Lung (tissue), 12 donors: ENCODE measurements around the gene SLC35A5. TPM values are rescaled to one million over a fixed set of nuclear protein-coding genes. Genes with fewer than 3 reads are reported as not detected.

Source experiments
- ATAC-seq: fragments of 200-7000 bp; cut with Tn5 transposase; one replicate; pipeline ENCODE4 v1.9.1; 2020; ENCODE audit warnings: moderate number of reproducible peaks; ENCODE audit not compliant: insufficient read depth, low FRiP score
- DNase-seq, 3 donors: peaks; one replicate each; pipeline ENCODE4 v3.0.0-alpha.2; 2013 to 2017
- H3K27ac ChIP-seq, 2 donors: one replicate each; pipeline ENCODE4 v1.5.1; 2013; ENCODE audit warnings: mild to moderate bottlenecking in 2 of 2, moderate library complexity in 2 of 2, control low read depth in 1 of 2, inconsistent platforms in 1 of 2, low read depth in 1 of 2, low read length in 1 of 2
- H3K27me3 ChIP-seq, 3 donors: one replicate each; pipeline ENCODE4 v1.5.1; 2013; ENCODE audit warnings: low read length in 2 of 3; ENCODE audit not compliant: control insufficient read depth in 3 of 3, insufficient read depth in 3 of 3
- H3K36me3 ChIP-seq, 4 donors: one replicate each; pipeline ENCODE4 v1.5.1; 2013; ENCODE audit warnings: low read length in 4 of 4, mild to moderate bottlenecking in 1 of 4, moderate library complexity in 1 of 4; ENCODE audit not compliant: control insufficient read depth in 4 of 4, insufficient read depth in 4 of 4
- H3K4me1 ChIP-seq, 5 donors: one replicate each; pipeline ENCODE4 v1.5.1; 2013; ENCODE audit warnings: low read length in 5 of 5, mild to moderate bottlenecking in 2 of 5, moderate library complexity in 1 of 5; ENCODE audit not compliant: control insufficient read depth in 5 of 5, insufficient read depth in 5 of 5
- H3K4me3 ChIP-seq: one replicate; pipeline ENCODE4 v1.5.1; 2013; ENCODE audit warnings: mild to moderate bottlenecking, control low read depth, moderate library complexity
- H3K9ac ChIP-seq, 2 donors: one replicate each; pipeline ENCODE4 v1.5.1; 2013; ENCODE audit warnings: low read length in 2 of 2, control low read depth in 1 of 2; ENCODE audit not compliant: insufficient read depth in 1 of 2
- H3K9me3 ChIP-seq, 4 donors: one replicate each; pipeline ENCODE4 v1.5.1; 2013; ENCODE audit warnings: low read length in 3 of 4, mild to moderate bottlenecking in 1 of 4, moderate library complexity in 1 of 4; ENCODE audit not compliant: control insufficient read depth in 4 of 4, insufficient read depth in 3 of 4
- CTCF ChIP-seq: IDR thresholded peaks from 2 replicates; pipeline ENCODE4 v1.5.1; 2012; ENCODE audit warnings: mild to moderate bottlenecking; ENCODE audit errors: control extremely low read depth, extremely low read depth
- WGBS, 2 donors: extraction: QIAGEN DNeasy Blood & Tissue Kit; methylation state at CpG; one replicate each; pipeline ENCODE4 v1.1.7; 2013; 5-methylcytosine and 5-hydroxymethylcytosine counted together
- polyA plus RNA-seq, 2 donors: library from polyadenylated mRNA; stranded (reverse); fragments of 200-250 nt; gene quantifications; one replicate each; pipeline ENCODE4 v1.2.1, GENCODE V29; 2013
- total RNA-seq, 2 donors: library from RNA; depleted of rRNA in 1 of 2; stranded (reverse); fragments of >200 nt in 1 of 2; gene quantifications; one replicate each; pipeline ENCODE4 v1.2.1, GENCODE V29; 2014 to 2021
- donor health status: control.
- donor health status: control.
- donor health status: Bipolar disorder and iron deficiency.
- donor health status: healthy.
- donor health status: DM: yes; HTN: yes; CAD: no.

Gene SLC35A5
- total and polyA plus RNA-seq, 4 donors, result 11.1 to 63.3 (median 25.1) TPM

GRCh38 chr3:112555535-112556170 lies 6.2 kb upstream of the SLC35A5 start:
- no peak for ATAC-seq
- peaks cover 0 to 13% (median 2%) of the 10 kb centered on the region in 5 donors for H3K4me1 ChIP-seq
- 29 to 66% methylated on average over 1 of the region's 1 CpG for WGBS, 2 donors

GRCh38 chr3:112557976-112558375 lies 3.9 kb upstream of the SLC35A5 start:
- 30 to 72% methylated on average over 1 of the region's 1 CpG for WGBS, 2 donors
- Histone ChIP-seq H3K4me3 (no peak overlapping the region), H3K27me3 (no peaks in the 10 kb centered on the region), H3K9me3 (no peaks in the 10 kb centered on the region), H3K4me1 (peaks cover 0 to 14% (median 3%) of the 10 kb centered on the region in 5 donors), H3K27ac (no peak overlapping the region), H3K36me3 (peaks cover 0 to 3% (median 0%) of the 10 kb centered on the region in 4 donors), H3K9ac (no peak overlapping the region)
- no peak for TF ChIP-seq CTCF
- DNase-seq (no peak), ATAC-seq (no peak)

More at GRCh38 chr3:112555535-112556170, 6.2 kb upstream of the SLC35A5 start:
- Histone ChIP-seq H3K27ac (no peak overlapping the region), H3K9me3 (no peaks in the 10 kb centered on the region), H3K27me3 (no peaks in the 10 kb centered on the region), H3K36me3 (peaks cover 0 to 5% (median 0%) of the 10 kb centered on the region in 4 donors), H3K9ac (no peak overlapping the region), H3K4me3 (no peak overlapping the region)
- peak in 1 of 3 donors; percentile 12 for DNase-seq
- no peak for TF ChIP-seq CTCF

- 24 to 26% methylated on average over 2 of the region's 2 CpGs for WGBS, 2 donors
- H3K4me3 ChIP-seq, result no peak overlapping the region
- no peaks in the 10 kb centered on the region for H3K27me3 ChIP-seq
- DNase-seq (peak in 2 of 3 donors; percentile 20 to 30), ATAC-seq (no peak)
- peak overlapping the region in 1 of 2 donors; percentile 91 for H3K9ac ChIP-seq
- no peak for TF ChIP-seq CTCF
- H3K9me3 ChIP-seq, result no peaks in the 10 kb centered on the region
- no peak overlapping the region for H3K27ac ChIP-seq
- H3K36me3 ChIP-seq, result peaks cover 0 to 6% (median 0%) of the 10 kb centered on the region in 4 donors
- H3K4me1 ChIP-seq, result peaks cover 0 to 20% (median 8%) of the 10 kb centered on the region in 5 donors
Measured at GRCh38 chr3:112560307-112560706, 1.5 kb upstream of the SLC35A5 start.
